HepG2 (cell line): ENCODE results near the gene RSL1D1. TPM values are rescaled to one million over a fixed set of nuclear protein-coding genes. Genes with fewer than 3 reads are reported as not detected.

ENCODE experiments used
- ELF4 ChIP-seq: sonication (generic); formaldehyde crosslinking; IDR thresholded peaks from 2 replicates; pipeline ENCODE4 v1.5.0; 2020; ENCODE audit warnings: missing genetic modification reagents, mild to moderate bottlenecking, moderate library complexity, borderline replicate concordance
- ETS1 ChIP-seq: sonication (generic); formaldehyde crosslinking; IDR thresholded peaks from 2 replicates; pipeline ENCODE4 v1.4.0; 2020; ENCODE audit warnings: missing genetic modification reagents
- FLYWCH1 ChIP-seq: sonication (generic); formaldehyde crosslinking; IDR thresholded peaks from 2 replicates; pipeline ENCODE4 v1.8.1; 2023; ENCODE audit warnings: mild to moderate bottlenecking, missing genetic modification reagents
- GATAD2A ChIP-seq: IDR thresholded peaks from 2 replicates; pipeline ENCODE4 v1.6.1; 2016
- HBP1 ChIP-seq: IDR thresholded peaks from 2 replicates; pipeline ENCODE4 v1.6.1; 2016; ENCODE audit warnings: low read depth, control low read depth
- NFKB2 ChIP-seq: sonication (generic); formaldehyde crosslinking; IDR thresholded peaks from 2 replicates; pipeline ENCODE4 v1.4.0; 2020; ENCODE audit warnings: missing genetic modification reagents, borderline replicate concordance
- NR2F6 ChIP-seq, 2 experiments: IDR thresholded peaks; 2 replicates each; pipeline ENCODE4 v1.6.1; 2016; ENCODE audit warnings: antibody characterized with exemption in 1 of 2, mild to moderate bottlenecking in 1 of 2
- PHF8 ChIP-seq: sonication (generic); formaldehyde crosslinking; IDR thresholded peaks from 2 replicates; pipeline ENCODE4 v1.5.0; 2020; ENCODE audit warnings: missing genetic modification reagents
- RFXANK ChIP-seq: IDR thresholded peaks from 2 replicates; pipeline ENCODE4 v1.6.1; 2016
- TRIM24 ChIP-seq: sonication (generic); formaldehyde crosslinking; IDR thresholded peaks from 2 replicates; pipeline ENCODE4 v1.8.0; 2022; ENCODE audit warnings: mild to moderate bottlenecking, missing genetic modification reagents
- ZNF18 ChIP-seq: sonication (generic); formaldehyde crosslinking; IDR thresholded peaks from 2 replicates; pipeline ENCODE4 v1.8.0; 2022; ENCODE audit warnings: mild to moderate bottlenecking, missing genetic modification reagents; ENCODE audit not compliant: insufficient replicate concordance
- ZNF235 ChIP-seq: sonication (generic); formaldehyde crosslinking; IDR thresholded peaks from 2 replicates; pipeline ENCODE4 v1.8.1; 2023; ENCODE audit warnings: mild to moderate bottlenecking, missing genetic modification reagents, borderline replicate concordance
- ZNF253 ChIP-seq: sonication (generic); formaldehyde crosslinking; IDR thresholded peaks from 2 replicates; pipeline ENCODE4 v1.8.0; 2022; ENCODE audit warnings: mild to moderate bottlenecking, missing genetic modification reagents, borderline replicate concordance
- ZNF362 ChIP-seq: sonication (generic); formaldehyde crosslinking; IDR thresholded peaks from 2 replicates; pipeline ENCODE4 v1.4.0; 2020; ENCODE audit warnings: missing genetic modification reagents, mild to moderate bottlenecking, borderline replicate concordance
- ZNF782 ChIP-seq: sonication (generic); formaldehyde crosslinking; IDR thresholded peaks from 2 replicates; pipeline ENCODE4 v1.4.0; 2020; ENCODE audit warnings: missing genetic modification reagents, mild to moderate bottlenecking, borderline replicate concordance
- polyA plus RNA-seq, 8 experiments: library from polyadenylated mRNA; depleted of rRNA in 3 of 8; stranded (reverse) in 7 of 8; unstranded in 1 of 8; fragments of >200 nt; fragmentation: Illumina TruSeq in 4 of 8; extraction: Trizol in 4 of 8; gene quantifications; 2 replicates each; pipeline versions ENCODE4 v1.2.1 to v1.2.3, GENCODE V29; 2011 to 2016; ENCODE audit warnings: low read depth in 4 of 8, missing spikeins in 1 of 8, mixed read lengths in 1 of 8; ENCODE audit not compliant: insufficient read depth in 1 of 8
- total RNA-seq, 5 experiments: library from RNA; depleted of rRNA; stranded (reverse); fragments of >200 nt; fragmentation: Illumina TruSeq; extraction: Trizol; gene quantifications; 2 replicates each; pipeline ENCODE4 v1.2.3, GENCODE V29; 2016; ENCODE audit warnings: low read depth in 1 of 5
- TF ChIP-seq, protein P1 (sequence below): sonication (generic); formaldehyde crosslinking; IDR thresholded peaks from 2 replicates; pipeline ENCODE4 v1.4.0; 2020; ENCODE audit warnings: low read depth, mild to moderate bottlenecking, missing genetic modification reagents
- TF ChIP-seq, protein P2 (sequence below): sonication (generic); formaldehyde crosslinking; conservative IDR thresholded peaks from 2 replicates; pipeline ENCODE4 v1.4.0; 2020; ENCODE audit warnings: missing genetic modification reagents
- TF ChIP-seq, protein P3 (sequence below): fragments of 450-650 bp; IDR thresholded peaks from 2 replicates; pipeline ENCODE4 v1.6.1; 2017

Gene RSL1D1
- total and polyA plus RNA-seq, 2 of the 13 experiments (the other 11 are each of a cell fraction or from before 2014, with no cell fraction given) = 187 to 343 TPM

DNA sequence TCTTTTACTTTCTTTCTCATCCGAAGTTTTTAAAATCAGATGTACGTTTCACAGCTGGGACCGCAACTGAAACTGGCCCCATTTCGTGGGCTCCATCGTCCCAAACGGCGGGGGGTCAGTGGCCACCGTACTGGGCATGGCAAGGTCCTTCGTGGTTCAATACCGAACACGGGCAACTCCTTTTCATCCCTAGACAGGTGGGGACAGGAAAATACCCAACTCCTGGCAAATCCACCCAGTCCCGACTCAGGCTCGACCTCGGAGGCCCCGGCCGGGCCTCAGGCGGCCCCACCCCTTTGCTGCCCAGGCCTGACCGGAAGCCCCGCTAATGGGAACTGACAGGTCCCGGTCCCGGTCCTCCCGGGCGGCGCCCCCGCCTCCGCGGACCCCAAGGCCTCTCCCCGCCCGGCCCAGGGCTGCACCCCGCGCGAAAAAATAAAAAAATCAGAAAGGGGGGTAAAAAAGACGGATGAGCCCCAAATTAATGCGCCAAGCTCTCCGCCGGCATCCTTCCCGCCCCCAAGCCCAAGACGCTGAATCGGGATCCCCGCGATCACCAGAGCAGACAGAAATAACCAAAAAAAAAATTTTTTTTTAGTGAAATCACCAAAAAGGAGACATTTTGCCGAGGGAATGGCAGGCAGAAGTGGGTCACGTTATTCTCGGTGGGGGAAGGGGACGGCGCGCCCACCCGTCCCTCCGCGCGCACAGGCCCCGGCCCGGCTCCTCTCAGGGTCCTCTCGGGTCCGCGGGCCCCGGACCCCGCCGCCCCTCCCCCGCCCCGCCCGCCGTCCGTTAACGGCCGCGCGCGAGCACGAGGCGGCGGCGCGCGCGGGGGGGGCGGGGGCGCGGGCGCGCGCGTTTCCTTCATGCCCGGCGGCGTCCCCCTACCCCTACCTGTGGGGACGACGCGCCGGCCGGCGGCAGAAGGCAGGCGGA lies 54.8 kb downstream of the RSL1D1 start (continued):
- TF ChIP-seq NFKB2 = peak; percentile 67; the same call in 1 of the 2 replicates
- TF ChIP-seq GATAD2A (CRISPR knock-in tag) = peak; percentile 44; the same call in 1 of the 2 replicates
- TF ChIP-seq, protein P1, sequence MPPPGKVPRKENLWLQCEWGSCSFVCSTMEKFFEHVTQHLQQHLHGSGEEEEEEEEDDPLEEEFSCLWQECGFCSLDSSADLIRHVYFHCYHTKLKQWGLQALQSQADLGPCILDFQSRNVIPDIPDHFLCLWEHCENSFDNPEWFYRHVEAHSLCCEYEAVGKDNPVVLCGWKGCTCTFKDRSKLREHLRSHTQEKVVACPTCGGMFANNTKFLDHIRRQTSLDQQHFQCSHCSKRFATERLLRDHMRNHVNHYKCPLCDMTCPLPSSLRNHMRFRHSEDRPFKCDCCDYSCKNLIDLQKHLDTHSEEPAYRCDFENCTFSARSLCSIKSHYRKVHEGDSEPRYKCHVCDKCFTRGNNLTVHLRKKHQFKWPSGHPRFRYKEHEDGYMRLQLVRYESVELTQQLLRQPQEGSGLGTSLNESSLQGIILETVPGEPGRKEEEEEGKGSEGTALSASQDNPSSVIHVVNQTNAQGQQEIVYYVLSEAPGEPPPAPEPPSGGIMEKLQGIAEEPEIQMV (CRISPR knock-in tag) = peak; percentile 9; the same call in 1 of the 2 replicates
- peak; percentile 73; the same call in 1 of the 2 replicates for TF ChIP-seq HBP1 (CRISPR knock-in tag)
- TF ChIP-seq PHF8 (CRISPR knock-in tag) = peak; percentile 69
- TF ChIP-seq, protein P2, sequence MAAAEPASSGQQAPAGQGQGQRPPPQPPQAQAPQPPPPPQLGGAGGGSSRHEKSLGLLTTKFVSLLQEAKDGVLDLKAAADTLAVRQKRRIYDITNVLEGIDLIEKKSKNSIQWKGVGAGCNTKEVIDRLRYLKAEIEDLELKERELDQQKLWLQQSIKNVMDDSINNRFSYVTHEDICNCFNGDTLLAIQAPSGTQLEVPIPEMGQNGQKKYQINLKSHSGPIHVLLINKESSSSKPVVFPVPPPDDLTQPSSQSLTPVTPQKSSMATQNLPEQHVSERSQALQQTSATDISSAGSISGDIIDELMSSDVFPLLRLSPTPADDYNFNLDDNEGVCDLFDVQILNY (CRISPR knock-in tag) = no peak
- TF ChIP-seq ZNF782 (CRISPR knock-in tag) = peak; percentile 56; the same call in 1 of the 2 replicates
- peak; percentile 88; the same call in 1 of the 2 replicates for TF ChIP-seq ETS1
- no peak for TF ChIP-seq ELF4
- TF ChIP-seq ZNF362 (CRISPR knock-in tag) = no peak
- no peak for TF ChIP-seq ZNF253 (CRISPR knock-in tag)
- TF ChIP-seq, protein P3, sequence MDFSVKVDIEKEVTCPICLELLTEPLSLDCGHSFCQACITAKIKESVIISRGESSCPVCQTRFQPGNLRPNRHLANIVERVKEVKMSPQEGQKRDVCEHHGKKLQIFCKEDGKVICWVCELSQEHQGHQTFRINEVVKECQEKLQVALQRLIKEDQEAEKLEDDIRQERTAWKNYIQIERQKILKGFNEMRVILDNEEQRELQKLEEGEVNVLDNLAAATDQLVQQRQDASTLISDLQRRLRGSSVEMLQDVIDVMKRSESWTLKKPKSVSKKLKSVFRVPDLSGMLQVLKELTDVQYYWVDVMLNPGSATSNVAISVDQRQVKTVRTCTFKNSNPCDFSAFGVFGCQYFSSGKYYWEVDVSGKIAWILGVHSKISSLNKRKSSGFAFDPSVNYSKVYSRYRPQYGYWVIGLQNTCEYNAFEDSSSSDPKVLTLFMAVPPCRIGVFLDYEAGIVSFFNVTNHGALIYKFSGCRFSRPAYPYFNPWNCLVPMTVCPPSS = no peak
- TF ChIP-seq FLYWCH1 = no peak
- no peak for TF ChIP-seq RFXANK (CRISPR knock-in tag)
- TF ChIP-seq NR2F6 (IDR thresholded peaks at IDR 0.05) = no peak
- no peak for TF ChIP-seq NR2F6 (CRISPR knock-in tag; IDR thresholded peaks at IDR 0.05)
- TF ChIP-seq ZNF18 = peak; percentile 51
- no peak for TF ChIP-seq TRIM24 (CRISPR knock-in tag)
- no peak for TF ChIP-seq ZNF235 (CRISPR knock-in tag)
